Stimulated activated CD4-positive, alpha-beta T cell treated with anti-CD3 and anti-CD28 coated beads, Interleukin-2, amount 100 ng/mL, for 4 hours (primary cell): ENCODE results near the gene EXOC6B.

Source experiments
- DNase-seq: peaks from one replicate; pipeline ENCODE4 v3.0.0-alpha.2; 2020; ENCODE audit warnings: low read depth

EXOC6B gene

GRCh38 chr2:72789241-72789640 lies 36.6 kb downstream of the EXOC6B start:
- DNase-seq, result no peak

- no peak for DNase-seq
These were observed 37.1 kb downstream of the EXOC6B start for GRCh38 chr2:72788756-72789155.

DNA sequence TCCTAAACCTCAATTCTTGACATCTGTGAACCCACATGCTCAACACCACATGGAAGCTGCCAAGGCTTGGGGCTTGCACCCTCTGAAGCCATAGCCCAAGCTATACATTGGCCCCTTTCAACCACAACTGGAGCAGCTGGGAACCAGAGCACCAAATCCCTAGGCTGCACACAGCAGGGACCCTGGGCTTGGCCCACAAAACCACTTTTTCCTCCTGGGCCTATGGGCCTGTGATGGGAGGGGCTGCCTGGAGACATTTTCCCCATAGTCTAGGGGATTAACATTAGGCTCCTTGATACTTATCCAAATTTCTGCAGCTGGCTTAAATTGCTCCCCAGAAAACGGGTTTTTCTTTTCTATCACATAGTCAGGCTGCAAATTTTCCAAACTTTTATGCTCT lies 40.3 kb downstream of the EXOC6B start:
- no peak for DNase-seq

DNA sequence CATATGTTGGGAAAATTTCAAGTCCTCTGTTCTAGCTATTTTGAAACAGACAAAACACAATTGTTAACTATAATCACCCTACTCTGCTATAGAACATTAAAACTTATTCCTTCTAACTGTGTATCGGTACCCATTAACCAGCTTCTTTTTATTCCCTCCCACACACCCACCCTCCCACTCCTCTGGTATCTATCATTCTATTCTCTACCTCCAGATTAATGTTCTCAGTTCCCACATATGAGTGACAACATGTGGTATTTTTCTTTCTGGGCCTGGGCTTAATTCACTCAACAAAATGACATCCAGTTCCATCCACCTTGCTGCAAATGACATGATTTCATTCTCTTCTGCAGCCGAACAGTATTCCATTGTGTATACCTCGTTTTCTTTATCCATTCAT lies 43.3 kb downstream of the EXOC6B start:
- DNase-seq, result no peak

GRCh38 chr2:72781480-72781879 lies 44.4 kb downstream of the EXOC6B start:
- no peak for DNase-seq

DNA sequence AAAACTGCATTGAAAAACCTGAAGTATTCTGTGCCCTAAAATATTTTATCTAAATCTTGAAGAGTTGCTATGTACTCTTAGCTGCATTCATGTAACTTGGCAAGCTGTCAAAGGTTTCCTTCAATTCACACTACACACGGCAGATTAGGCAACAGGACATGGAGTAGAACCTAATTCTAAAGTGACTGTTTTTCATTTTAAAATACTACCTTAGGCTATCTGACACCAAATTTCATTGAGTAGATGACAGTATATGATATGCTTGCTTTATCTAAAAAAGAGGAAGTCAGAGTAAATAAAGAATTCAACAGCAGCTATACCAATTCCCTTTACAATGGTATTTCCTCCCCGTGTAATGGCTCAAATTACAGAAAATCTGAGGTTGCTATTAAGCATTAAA lies 45.4 kb downstream of the EXOC6B start:
- DNase-seq, result no peak

- no peak for DNase-seq
These were observed 46.3 kb downstream of the EXOC6B start for GRCh38 chr2:72779495-72779894.

DNA sequence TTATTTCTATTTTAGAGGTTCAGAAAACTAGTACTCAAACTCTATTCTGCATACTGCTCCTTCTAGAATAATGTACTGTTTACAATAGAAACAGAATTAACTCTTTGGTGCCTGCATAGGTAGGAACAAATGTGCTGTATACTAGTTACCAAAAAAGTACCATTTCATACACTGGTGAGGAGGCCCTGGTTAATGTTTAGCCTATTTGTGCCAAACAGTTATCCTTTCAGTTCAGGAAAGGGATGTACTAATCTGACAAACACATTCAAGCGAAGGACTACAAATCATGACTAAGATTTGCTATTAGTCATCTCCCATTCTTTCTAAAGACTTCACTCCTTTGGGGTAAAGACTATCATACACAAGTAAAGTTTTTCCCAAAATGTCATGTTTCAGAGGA lies 47.4 kb downstream of the EXOC6B start:
- DNase-seq, result no peak

GRCh38 chr2:72770879-72771461 lies 54.9 kb downstream of the EXOC6B start:
- DNase-seq, result peak; percentile 51

DNA sequence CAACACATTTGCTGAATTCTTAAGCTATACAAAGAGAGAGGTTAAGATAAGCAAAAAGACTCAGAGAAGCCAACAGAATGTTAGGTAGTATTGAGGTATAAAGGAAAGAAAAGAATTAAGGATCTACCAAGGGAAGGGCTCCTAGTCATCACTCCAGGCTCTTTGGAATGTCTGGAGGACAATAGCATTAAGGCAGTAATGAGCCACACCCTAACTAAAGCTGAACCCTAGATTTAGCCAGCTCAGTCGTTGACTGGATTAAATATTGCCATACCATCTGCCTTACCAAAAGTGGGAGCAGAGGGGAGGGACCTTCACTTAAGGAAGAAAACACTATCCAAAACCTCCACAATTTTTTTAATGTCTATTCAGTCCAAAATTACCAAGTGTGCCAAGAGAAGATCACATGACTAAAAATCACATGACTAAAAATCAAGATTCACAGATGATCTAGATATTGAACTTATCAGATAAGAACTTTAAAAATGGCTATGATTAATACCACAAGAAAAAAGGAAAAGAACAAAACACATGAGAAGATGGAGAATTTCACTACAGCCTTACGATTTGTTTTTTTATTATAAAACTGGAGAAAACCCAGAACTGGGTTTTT lies 59.7 kb downstream of the EXOC6B start:
- DNase-seq, result no peak

GRCh38 chr2:72762276-72762675 lies 63.6 kb downstream of the EXOC6B start:
- no peak for DNase-seq

- DNase-seq, result no peak
These were observed 66.1 kb downstream of the EXOC6B start for GRCh38 chr2:72759755-72760154.

DNA sequence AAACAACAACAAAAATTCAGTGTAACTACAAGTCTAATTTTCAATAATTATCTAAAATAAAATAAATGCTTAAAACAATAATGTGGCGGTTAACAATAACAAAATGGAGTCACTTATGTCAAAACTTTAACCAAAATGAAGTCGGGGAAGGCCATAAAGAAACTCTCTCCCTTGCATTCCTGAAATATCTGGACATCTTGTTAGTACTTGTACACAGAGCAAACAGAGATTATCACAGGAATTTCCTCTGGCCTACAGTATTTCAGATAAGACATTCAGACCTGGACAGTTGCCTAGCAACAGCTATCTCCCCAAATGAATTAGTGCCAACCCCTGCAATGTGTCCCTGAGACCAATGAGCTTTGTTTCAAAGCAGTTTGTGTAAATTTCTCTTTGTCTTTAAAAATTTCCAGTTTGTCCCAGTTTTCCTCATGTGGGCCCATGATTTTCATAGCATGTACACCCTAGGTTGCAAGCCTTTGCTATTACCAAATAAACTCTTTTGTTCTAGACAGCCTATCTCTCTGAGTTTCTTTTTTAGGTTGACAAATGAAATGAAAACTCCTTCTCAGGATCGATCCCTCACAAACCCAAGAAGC lies 68.6 kb downstream of the EXOC6B start:
- DNase-seq, result no peak

GRCh38 chr2:72755647-72756423 lies 70.0 kb downstream of the EXOC6B start:
- no peak for DNase-seq

GRCh38 chr2:72754628-72755320 lies 71.1 kb downstream of the EXOC6B start:
- no peak for DNase-seq

- DNase-seq, result no peak
These were observed 74.7 kb downstream of the EXOC6B start for GRCh38 chr2:72750977-72751639.

DNA sequence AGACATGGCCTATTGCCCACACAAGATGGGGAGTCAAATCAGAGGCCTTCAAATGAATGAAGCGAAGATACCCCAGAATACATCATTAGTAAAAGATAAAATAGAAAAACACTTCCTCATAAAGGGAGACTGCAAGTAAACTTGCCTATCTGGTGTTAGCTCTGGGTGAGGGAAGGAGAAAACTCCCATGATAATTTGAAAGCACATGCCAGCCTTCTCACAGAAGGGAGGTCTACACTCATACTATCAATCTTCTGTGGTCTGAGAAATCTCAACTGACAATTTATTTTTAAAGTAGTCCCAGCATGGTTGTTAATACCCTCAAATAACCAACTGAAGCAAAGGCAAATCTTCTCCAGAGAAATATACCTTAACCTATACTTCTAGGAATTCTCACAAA lies 75.4 kb downstream of the EXOC6B start:
- no peak for DNase-seq

GRCh38 chr2:72747344-72747743 lies 78.5 kb downstream of the EXOC6B start:
- DNase-seq, result no peak

DNA sequence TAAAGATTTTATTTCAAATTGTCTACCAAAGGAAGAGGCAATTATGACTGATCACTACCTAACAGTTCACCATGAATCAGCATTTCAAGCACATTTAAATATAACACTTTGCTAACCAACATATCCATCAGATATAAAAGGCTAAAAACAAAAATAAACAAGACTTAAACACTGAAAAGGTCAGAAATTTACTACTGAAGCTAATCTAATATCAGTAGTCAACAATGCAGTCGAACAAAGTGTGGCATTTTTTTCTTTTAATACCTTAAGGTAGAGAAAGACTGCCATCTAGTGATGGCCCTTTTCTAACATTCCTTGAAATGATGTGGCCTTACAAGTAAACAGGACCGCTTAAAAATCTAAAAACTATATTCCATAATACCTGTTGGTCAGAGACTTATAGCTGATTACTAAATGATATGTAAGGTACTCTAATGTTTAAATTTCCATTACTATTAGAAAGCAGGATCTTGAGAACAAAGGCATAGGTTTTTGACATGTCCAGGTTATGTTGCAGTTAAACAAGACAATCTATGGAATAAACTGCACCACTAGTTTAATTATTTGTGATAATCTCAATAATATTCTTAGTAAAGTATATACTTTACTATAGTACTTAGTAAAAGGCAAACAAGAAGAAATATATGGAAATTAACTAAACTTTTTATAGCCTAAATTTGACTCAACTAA lies 80.0 kb downstream of the EXOC6B start:
- DNase-seq, result no peak

GRCh38 chr2:72744049-72744448 lies 81.8 kb downstream of the EXOC6B start:
- DNase-seq, result no peak

GRCh38 chr2:72743481-72743880 lies 82.4 kb downstream of the EXOC6B start:
- DNase-seq, result no peak
